GM12875 (cell line): ENCODE data around the gene TMEM127.

Experiments
- H3K4me3 ChIP-seq: one replicate; pipeline ENCODE4 v1.5.1; 2011; ENCODE audit warnings: low read depth, low read length, control low read depth
- CTCF ChIP-seq: IDR thresholded peaks from 2 replicates; pipeline ENCODE4 v1.5.1; 2011; ENCODE audit warnings: low read depth, mild to moderate bottlenecking, control low read depth, inconsistent platforms, low read length, moderate library complexity, borderline replicate concordance; ENCODE audit not compliant: insufficient read depth

The TMEM127 gene

GRCh38 chr2:96209729-96210085 is 56.1 kb downstream of the TMEM127 start:
- TF ChIP-seq CTCF: no peak
- H3K4me3 ChIP-seq: no peak overlapping the region

GRCh38 chr2:96209011-96209728 is 56.6 kb downstream of the TMEM127 start:
- peak overlapping the region; percentile 89 for H3K4me3 ChIP-seq
- no peak for TF ChIP-seq CTCF

DNA sequence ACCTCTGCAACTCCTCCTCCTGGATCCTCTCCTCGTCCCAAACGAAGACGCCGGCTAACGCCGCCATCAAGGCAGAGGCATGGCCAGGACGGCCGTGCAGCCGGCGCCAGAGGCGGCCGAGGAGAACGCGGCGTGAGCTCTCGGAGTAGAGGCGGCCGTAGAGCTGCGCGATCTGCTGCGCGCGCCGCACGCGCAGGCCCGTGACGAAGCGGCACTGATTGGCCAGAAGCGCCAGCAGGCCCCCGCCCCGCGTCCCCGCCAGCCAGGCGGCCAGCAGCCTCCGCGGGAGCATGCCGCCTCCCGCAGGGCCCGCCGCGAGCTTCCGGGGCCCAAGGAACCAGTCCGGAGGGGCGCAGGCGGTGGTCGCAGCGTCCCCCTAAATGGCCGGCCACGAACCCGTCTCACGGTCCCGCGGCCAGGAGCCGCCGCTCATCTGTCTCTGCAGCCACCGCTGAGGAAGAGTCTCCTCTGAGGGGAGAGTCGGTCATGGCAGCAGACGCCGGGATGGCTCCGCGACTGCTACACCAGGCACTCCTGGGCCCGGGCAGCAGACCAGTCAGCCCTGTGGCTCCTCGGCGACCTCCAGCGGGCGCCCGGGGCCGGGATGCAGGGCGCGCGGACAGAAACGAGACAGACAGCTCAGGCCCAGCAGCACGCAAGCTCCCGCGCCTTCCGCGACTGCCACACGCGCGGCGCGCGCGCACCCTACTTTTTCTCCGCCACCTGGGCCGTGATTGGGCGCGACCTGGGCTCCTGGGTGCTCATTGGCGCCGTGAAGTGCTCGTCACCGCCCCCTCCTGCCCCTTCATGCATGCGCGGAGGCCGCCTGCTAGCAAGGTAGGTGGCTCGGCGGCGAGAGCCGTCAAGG is 57.4 kb downstream of the TMEM127 start, which contains the start of gene STARD7:
Gene STARD7 (minus strand): TSS at position 685 of the 868 bp plus-strand sequence. CDS start 393 bp downstream, at position 292.
- 0 out of 2 replicates have a peak, but pooled peaks have one; percentile 19 for TF ChIP-seq CTCF
- peak within 1 kb of the TSS; percentile 89 for H3K4me3 ChIP-seq

- peak overlapping the region; percentile 89 for H3K4me3 ChIP-seq
- TF ChIP-seq CTCF: no peak
Observed at GRCh38 chr2:96207774-96208142, 58.0 kb downstream of the TMEM127 start.

DNA sequence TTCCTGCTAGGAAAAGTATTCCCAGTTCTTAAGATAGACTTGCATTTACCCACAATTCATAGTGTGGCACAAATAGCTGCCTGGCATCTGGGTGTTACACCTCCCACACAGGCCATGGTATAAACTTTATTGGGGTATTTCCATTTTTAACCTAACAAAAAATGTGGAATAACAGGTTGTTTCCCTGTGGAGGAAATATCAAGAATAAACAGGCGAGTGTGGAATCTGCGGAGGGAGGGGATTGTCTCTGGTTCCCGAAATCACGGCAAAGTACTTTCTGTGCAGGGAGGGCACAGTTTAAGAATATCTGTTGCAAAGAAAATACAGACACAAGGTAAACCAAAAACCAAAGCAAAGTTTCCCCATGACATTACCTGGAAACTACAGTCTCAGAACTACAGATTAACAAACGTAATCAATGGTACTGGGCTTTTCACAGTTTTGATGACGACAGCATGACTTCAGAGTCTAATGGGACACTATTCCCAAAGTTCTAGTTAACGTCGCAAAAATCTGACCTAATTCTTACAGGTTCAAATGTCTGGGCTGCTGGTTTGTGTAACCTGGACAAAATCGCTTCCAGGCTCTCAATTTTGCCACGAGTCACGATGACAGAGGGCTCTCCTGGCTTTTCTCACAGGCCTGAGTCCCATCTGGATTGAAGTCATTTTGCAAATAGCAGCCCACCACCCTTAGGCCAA is 58.6 kb downstream of the TMEM127 start:
- peak overlapping the region; percentile 89 for H3K4me3 ChIP-seq
- TF ChIP-seq CTCF: no peak

DNA sequence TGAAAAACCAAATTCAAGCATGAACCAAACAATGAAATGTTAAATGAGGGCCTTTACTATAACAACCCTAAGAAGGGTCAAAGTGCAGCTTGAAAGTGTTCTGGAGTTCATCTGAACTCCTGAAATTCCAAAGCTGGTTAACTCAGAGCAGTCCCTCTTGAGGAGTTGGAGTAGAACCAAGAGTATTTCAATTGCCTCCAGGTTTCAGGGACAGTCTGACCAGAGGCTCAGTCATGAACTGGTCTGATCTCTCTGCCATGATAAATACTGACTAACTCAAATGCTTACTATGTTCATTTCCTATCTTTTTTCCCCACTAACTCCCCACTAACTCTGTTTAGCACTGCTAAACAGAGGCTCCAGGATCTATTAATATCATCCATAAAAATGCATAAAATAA is 59.9 kb downstream of the TMEM127 start:
- no peak for TF ChIP-seq CTCF
- H3K4me3 ChIP-seq: no peak overlapping the region
